Loucy (cell line): ENCODE data around the gene RNF149.
A peak's percentile ranks its signal among the peaks of the same experiment; 100 is the strongest.

Experiments
- H2AFZ ChIP-seq: fragments of 200-600 bp; sonication (generic); 2 replicates; pipeline ENCODE4 v1.6.0; 2016; ENCODE audit warnings: antibody characterized with exemption, mild to moderate bottlenecking, low read length, moderate library complexity
- H3F3A ChIP-seq: fragments of 200-600 bp; 2 replicates; pipeline ENCODE4 v1.6.0; 2016; ENCODE audit warnings: antibody characterized with exemption, low read depth, mild to moderate bottlenecking
- H3K27me3 ChIP-seq: fragments of 200-600 bp; sonication (generic); 2 replicates; pipeline ENCODE4 v1.6.1; 2014; ENCODE audit warnings: low read length, mild to moderate bottlenecking; ENCODE audit not compliant: insufficient read depth, poor library complexity, severe bottlenecking
- H3K36me3 ChIP-seq: fragments of 200-600 bp; sonication (generic); 2 replicates; pipeline ENCODE4 v1.6.1; 2016; ENCODE audit warnings: low read length; ENCODE audit not compliant: insufficient read depth
- H3K4me1 ChIP-seq: fragments of 200-600 bp; sonication (generic); 2 replicates; pipeline ENCODE4 v1.5.1; 2014; ENCODE audit warnings: low read length, mild to moderate bottlenecking; ENCODE audit not compliant: insufficient read depth, poor library complexity, severe bottlenecking
- H3K4me2 ChIP-seq: fragments of 200-600 bp; sonication (generic); 2 replicates; pipeline ENCODE4 v1.6.0; 2014; ENCODE audit warnings: antibody characterized with exemption, low read length, low read depth, mild to moderate bottlenecking; ENCODE audit not compliant: poor library complexity, severe bottlenecking
- H3K4me3 ChIP-seq: fragments of 200-600 bp; sonication (generic); 2 replicates; pipeline ENCODE4 v1.5.1; 2014; ENCODE audit warnings: low read length, mild to moderate bottlenecking, mixed read lengths; ENCODE audit not compliant: poor library complexity, severe bottlenecking
- H3K79me2 ChIP-seq: fragments of 200-600 bp; sonication (generic); 2 replicates; pipeline ENCODE4 v1.6.1; 2014; ENCODE audit warnings: low read length; ENCODE audit not compliant: insufficient read depth
- H3K9ac ChIP-seq: fragments of 200-600 bp; sonication (generic); 2 replicates; pipeline ENCODE4 v1.6.0; 2014; ENCODE audit warnings: mild to moderate bottlenecking, low read depth, low read length, moderate library complexity; ENCODE audit not compliant: poor library complexity, severe bottlenecking
- H3K9me2 ChIP-seq: fragments of 200-600 bp; sonication (generic); replicated peaks from 2 replicates; pipeline ENCODE4 v1.6.1; 2016; ENCODE audit warnings: low read depth, low read length, mixed read lengths
- H3K9me3 ChIP-seq: fragments of 200-600 bp; sonication (generic); 2 replicates; pipeline ENCODE4 v1.6.1; 2014; ENCODE audit warnings: mild to moderate bottlenecking, antibody characterized with exemption, low read length, low read depth; ENCODE audit not compliant: insufficient read depth
- H4K20me1 ChIP-seq: fragments of 200-600 bp; sonication (generic); 2 replicates; pipeline ENCODE4 v1.6.0; 2014; ENCODE audit warnings: antibody characterized with exemption, low read length, mild to moderate bottlenecking; ENCODE audit not compliant: insufficient read depth, poor library complexity, severe bottlenecking
- EZH2phosphoT487 ChIP-seq: fragments of 200-600 bp; IDR thresholded peaks from 2 replicates; pipeline ENCODE4 v1.6.1; 2018; ENCODE audit warnings: antibody characterized with exemption, mild to moderate bottlenecking, moderate library complexity, borderline replicate concordance
- TF ChIP-seq, protein P1 (sequence below): fragments of 200-600 bp; sonication (generic); conservative IDR thresholded peaks from 2 replicates; pipeline ENCODE4 v1.5.1; 2014; ENCODE audit warnings: mild to moderate bottlenecking, antibody characterized with exemption, low read length

Gene RNF149

GRCh38 chr2:101311696-101312017, 3.2 kb upstream of the RNF149 start:
- TF ChIP-seq, protein P1, sequence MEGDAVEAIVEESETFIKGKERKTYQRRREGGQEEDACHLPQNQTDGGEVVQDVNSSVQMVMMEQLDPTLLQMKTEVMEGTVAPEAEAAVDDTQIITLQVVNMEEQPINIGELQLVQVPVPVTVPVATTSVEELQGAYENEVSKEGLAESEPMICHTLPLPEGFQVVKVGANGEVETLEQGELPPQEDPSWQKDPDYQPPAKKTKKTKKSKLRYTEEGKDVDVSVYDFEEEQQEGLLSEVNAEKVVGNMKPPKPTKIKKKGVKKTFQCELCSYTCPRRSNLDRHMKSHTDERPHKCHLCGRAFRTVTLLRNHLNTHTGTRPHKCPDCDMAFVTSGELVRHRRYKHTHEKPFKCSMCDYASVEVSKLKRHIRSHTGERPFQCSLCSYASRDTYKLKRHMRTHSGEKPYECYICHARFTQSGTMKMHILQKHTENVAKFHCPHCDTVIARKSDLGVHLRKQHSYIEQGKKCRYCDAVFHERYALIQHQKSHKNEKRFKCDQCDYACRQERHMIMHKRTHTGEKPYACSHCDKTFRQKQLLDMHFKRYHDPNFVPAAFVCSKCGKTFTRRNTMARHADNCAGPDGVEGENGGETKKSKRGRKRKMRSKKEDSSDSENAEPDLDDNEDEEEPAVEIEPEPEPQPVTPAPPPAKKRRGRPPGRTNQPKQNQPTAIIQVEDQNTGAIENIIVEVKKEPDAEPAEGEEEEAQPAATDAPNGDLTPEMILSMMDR = no peak
- TF ChIP-seq EZH2phosphoT487 = no peak
- H3K9ac ChIP-seq = no peak overlapping the region
- H3K9me3 ChIP-seq = no peaks in the 10 kb centered on the region
- H2AFZ ChIP-seq = peak overlapping the region; percentile 16; the same call in 1 of the 2 replicates
- H4K20me1 ChIP-seq = peaks cover 15% of the 10 kb centered on the region
- peak overlapping the region; percentile 15 for H3K4me2 ChIP-seq
- H3K36me3 ChIP-seq = no peaks in the 10 kb centered on the region
- no peak overlapping the region for H3K4me3 ChIP-seq
- H3K79me2 ChIP-seq = peaks cover 18% of the 10 kb centered on the region
- peaks cover 37% of the 10 kb centered on the region for H3K4me1 ChIP-seq
- no peaks in the 10 kb centered on the region for H3F3A ChIP-seq
- H3K27me3 ChIP-seq = no peaks in the 10 kb centered on the region
- H3K9me2 ChIP-seq = no peaks in the 10 kb centered on the region

DNA sequence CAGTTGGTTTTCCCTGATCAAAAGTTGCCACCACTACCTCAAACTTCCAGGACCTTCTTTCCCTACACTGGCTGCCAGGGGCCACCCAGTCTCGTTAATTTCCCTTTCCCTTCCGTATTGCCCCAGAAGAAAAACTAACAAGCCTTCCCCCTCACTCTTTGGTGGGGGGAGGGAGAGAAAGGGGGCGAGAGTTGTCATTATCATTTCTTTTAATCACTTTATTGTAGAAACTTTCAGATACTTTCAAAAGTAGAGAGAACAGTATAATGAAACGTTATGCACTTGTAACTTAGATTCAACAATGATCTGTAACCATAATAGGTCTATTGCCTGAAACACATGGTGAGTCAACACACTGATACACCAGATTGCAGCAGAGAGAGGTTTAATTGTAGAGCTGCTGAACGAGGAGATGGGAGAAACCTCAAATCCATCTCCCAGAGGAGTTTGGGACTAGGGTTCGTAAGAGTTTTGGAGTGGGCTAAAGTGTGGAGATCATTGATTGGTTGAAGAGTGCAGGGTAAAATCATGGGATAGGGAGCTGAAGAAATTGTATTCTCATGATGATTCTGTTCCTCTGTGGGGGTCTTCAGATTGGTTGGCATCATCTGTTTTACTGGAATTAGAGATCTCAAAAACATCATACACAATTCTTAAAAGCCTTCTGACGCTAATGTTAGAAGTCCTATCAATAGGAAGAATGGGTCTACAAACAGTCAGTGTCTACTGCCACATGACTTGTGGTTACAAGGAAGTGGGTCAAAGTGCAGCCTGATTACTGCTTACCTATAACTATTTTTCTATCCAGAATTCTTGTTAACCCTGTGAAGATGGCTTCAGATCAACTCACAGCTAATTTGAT, 2.6 kb upstream of the RNF149 start:
- Histone ChIP-seq H3K4me2 (peak overlapping the region; percentile 15), H3K36me3 (no peaks in the 10 kb centered on the region), H3K9ac (no peak overlapping the region), H3K79me2 (peaks cover 24% of the 10 kb centered on the region), H3K4me3 (no peak overlapping the region), H3K9me3 (no peaks in the 10 kb centered on the region), H3F3A (no peaks in the 10 kb centered on the region), H4K20me1 (peaks cover 21% of the 10 kb centered on the region), H3K9me2 (no peaks in the 10 kb centered on the region), H2AFZ (peak overlapping the region; percentile 16; the same call in 1 of the 2 replicates), H3K27me3 (no peaks in the 10 kb centered on the region), H3K4me1 (peaks cover 43% of the 10 kb centered on the region)
- TF ChIP-seq, protein P1 = no peak
- TF ChIP-seq EZH2phosphoT487 = no peak

DNA sequence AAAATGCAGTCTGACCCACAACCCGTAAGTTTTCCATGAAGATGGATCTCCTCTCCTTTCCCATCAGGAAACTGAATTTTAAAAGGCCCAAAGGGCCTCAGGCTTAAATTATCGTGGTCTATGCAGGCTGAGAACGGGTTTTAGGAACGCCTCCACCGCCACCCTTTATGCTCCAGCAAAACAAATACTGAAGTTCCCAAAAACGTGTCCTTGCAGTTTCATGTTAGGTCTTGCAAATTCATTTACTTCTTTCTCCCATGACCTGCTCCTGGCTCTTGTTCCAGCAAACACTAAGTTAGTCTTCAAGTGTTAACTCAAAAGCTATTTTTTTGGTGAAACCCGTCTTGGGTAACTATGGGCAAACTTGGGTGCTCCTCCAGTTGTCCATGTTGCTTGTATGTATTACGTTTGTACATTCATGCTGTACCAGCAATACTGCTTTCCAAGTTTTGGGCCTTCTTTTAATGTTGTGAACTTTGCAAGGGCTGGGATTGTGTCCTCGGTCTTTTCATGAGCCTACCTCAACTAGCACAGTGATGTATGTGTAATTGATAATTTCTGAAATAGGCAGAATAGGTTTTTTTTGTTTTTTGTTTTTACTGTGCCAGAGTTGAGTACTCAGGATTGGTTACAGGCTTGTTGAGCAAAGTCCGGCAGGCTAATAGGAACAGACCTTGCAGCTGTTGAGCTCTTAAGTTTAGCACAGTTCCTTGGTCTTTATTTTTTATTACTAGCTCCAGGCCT, 1.8 kb upstream of the RNF149 start:
- Histone ChIP-seq H3K9ac (no peak overlapping the region), H3K36me3 (no peaks in the 10 kb centered on the region), H3F3A (no peaks in the 10 kb centered on the region), H3K79me2 (peaks cover 32% of the 10 kb centered on the region), H3K9me3 (no peaks in the 10 kb centered on the region), H3K27me3 (no peaks in the 10 kb centered on the region), H3K4me3 (no peak overlapping the region), H3K9me2 (no peaks in the 10 kb centered on the region), H3K4me2 (no peak overlapping the region), H3K4me1 (peaks cover 51% of the 10 kb centered on the region), H2AFZ (no peak overlapping the region), H4K20me1 (peaks cover 29% of the 10 kb centered on the region)
- TF ChIP-seq, protein P1 = no peak
- TF ChIP-seq EZH2phosphoT487 = no peak
